Measurements from ENCODE around the gene MAP3K4.
"Not testable (repeated sequence)": the region's sequence is repeated elsewhere in the genome, so short reads cannot be mapped to it uniquely, and the experiment has no call there.

MAP3K4 gene

GRCh38 chr6:160973311-160974250 lies 18.0 kb upstream of the MAP3K4 start:
- Histone ChIP-seq H3K4me1 (ENCODE audit: control insufficient read depth in 1 of 2, insufficient read depth in 1 of 2, low read depth in 1 of 2, low read length in 1 of 2) (no peaks in the 10 kb centered on the region), H3K27me3 (peaks cover 3% of the 10 kb centered on the region), H3K9me3 (no peaks in the 10 kb centered on the region), H3K4me3 (ENCODE audit: low read depth in 1 of 2, low read length in 1 of 2) (no peak overlapping the region), H3K36me3 (no peaks in the 10 kb centered on the region), H3K27ac (no peak overlapping the region)
- TF ChIP-seq CTCF (IDR thresholded peaks at IDR 0.05): no peak

GRCh38 chr6:160974304-160974771 lies 17.2 kb upstream of the MAP3K4 start:
- Histone ChIP-seq H3K9me3 (no peaks in the 10 kb centered on the region), H3K27me3 (peaks cover 8% of the 10 kb centered on the region), H3K4me3 (ENCODE audit: low read depth in 1 of 2, low read length in 1 of 2) (no peak overlapping the region), H3K36me3 (no peaks in the 10 kb centered on the region), H3K27ac (no peak overlapping the region), H3K4me1 (ENCODE audit: control insufficient read depth in 1 of 2, insufficient read depth in 1 of 2, low read depth in 1 of 2, low read length in 1 of 2) (no peaks in the 10 kb centered on the region)
- TF ChIP-seq CTCF (IDR thresholded peaks at IDR 0.05): no peak

- no peak overlapping the region for H3K27ac ChIP-seq
Measured at GRCh38 chr6:160975162-160975561, 16.4 kb upstream of the MAP3K4 start.

GRCh38 chr6:160975961-160976360 lies 15.6 kb upstream of the MAP3K4 start:
- not testable (repeated sequence) for H3K4me1 ChIP-seq (ENCODE audit: control insufficient read depth in 1 of 2, insufficient read depth in 1 of 2, low read depth in 1 of 2, low read length in 1 of 2); H3K27ac ChIP-seq; H3K9me3 ChIP-seq; H3K27me3 ChIP-seq; H3K36me3 ChIP-seq; H3K4me3 ChIP-seq (ENCODE audit: low read depth in 1 of 2, low read length in 1 of 2)

More at GRCh38 chr6:160975162-160975561, 16.4 kb upstream of the MAP3K4 start:
- TF ChIP-seq CTCF (IDR thresholded peaks at IDR 0.05): no peak
- no peak overlapping the region for H3K4me3 ChIP-seq (ENCODE audit: low read depth in 1 of 2, low read length in 1 of 2)
- H3K27me3 ChIP-seq: peaks cover 8% of the 10 kb centered on the region
- H3K36me3 ChIP-seq: no peaks in the 10 kb centered on the region
- no peaks in the 10 kb centered on the region for H3K9me3 ChIP-seq
- H3K4me1 ChIP-seq (ENCODE audit: control insufficient read depth in 1 of 2, insufficient read depth in 1 of 2, low read depth in 1 of 2, low read length in 1 of 2): no peaks in the 10 kb centered on the region

- Histone ChIP-seq H3K4me1 (ENCODE audit: control insufficient read depth in 1 of 2, insufficient read depth in 1 of 2, low read depth in 1 of 2, low read length in 1 of 2) (no peaks in the 10 kb centered on the region), H3K27ac (no peak overlapping the region)
- no peak for TF ChIP-seq CTCF (IDR thresholded peaks at IDR 0.05)
Measured at GRCh38 chr6:160978141-160978901, 13.2 kb upstream of the MAP3K4 start.

More at GRCh38 chr6:160978141-160978901, 13.2 kb upstream of the MAP3K4 start:
- Histone ChIP-seq H3K9me3 (peaks cover 2% of the 10 kb centered on the region), H3K27me3 (peaks cover 5% of the 10 kb centered on the region), H3K36me3 (no peaks in the 10 kb centered on the region), H3K4me3 (ENCODE audit: low read depth in 1 of 2, low read length in 1 of 2) (no peak overlapping the region)

Data from neutrophil (primary cell).